HG03025 (cell line): ENCODE results near the gene TMEM151A.
A peak's percentile ranks its signal among the peaks of the same experiment; 100 is the strongest.
"Not testable (repeated sequence)": the region's sequence is repeated elsewhere in the genome, so short reads cannot be mapped to it uniquely, and the experiment has no call there.

Experiments used
- ATAC-seq: cut with Tn5 transposase; IDR thresholded peaks from one replicate; pipeline ENCODE4 v1.9.1; 2021; ENCODE audit warnings: mild to moderate bottlenecking, moderate library complexity; ENCODE audit not compliant: unreplicated experiment, low FRiP score

The TMEM151A gene

DNA sequence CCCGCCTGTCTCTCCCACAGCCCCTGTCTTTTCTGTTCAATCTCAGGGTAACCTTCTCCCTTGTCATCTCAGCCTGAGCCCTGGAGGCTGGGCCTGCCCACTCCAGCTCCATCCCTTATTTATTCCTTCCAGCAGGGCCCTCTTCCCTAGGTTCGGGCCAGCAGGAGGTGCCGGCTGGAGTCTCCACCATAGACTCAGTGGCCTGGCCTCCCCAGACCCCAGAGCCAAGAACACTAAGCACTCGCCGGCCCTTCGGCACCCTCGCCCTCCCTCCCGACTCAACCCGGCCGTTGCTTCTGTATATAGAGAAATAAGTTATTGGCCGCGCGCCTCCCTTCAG, 24.7 kb upstream of the TMEM151A start:
- no peak for ATAC-seq

DNA sequence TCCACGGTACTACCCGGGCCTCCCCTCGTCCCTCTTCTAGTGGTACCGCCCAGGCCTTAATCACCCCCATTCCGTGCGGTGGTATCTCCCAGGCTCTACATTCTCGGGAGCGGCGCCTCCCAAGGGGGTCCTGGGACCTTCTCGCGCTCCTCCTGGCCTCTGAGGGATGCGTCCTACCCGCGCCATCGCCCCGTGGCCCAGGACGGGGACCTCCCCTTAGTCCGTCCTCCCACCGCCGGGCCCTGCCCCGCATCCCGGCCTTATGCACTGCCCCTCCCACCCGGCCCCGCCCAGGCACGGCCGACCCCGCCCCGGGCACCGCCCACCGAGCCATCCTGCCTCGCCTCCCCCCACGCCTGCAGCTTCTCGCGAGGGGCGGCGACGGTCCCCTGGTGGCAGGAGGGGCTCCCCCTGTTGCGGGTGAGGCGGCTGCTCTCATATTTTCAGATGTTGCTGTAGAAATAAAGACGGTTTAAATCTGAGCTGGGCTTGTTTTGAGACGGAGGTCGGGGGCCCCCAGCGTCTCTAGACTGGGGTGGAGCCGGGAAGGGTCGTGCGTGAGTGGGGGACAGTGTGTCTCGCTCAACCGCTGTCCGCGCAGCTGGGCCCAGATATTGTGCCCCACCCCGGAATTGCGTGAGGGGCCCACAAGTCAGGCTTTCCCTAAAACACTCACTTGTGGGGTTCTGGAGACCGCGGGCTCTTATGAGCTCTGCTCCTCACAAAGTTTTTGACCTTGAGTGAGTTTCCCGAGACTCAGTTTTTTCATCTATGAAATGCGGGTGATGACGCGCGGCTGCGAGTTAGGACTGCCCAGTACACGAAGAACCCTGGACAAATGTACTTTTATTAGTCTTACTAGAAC, 24.1 kb upstream of the TMEM151A start:
- ATAC-seq, result peak; percentile 35

DNA sequence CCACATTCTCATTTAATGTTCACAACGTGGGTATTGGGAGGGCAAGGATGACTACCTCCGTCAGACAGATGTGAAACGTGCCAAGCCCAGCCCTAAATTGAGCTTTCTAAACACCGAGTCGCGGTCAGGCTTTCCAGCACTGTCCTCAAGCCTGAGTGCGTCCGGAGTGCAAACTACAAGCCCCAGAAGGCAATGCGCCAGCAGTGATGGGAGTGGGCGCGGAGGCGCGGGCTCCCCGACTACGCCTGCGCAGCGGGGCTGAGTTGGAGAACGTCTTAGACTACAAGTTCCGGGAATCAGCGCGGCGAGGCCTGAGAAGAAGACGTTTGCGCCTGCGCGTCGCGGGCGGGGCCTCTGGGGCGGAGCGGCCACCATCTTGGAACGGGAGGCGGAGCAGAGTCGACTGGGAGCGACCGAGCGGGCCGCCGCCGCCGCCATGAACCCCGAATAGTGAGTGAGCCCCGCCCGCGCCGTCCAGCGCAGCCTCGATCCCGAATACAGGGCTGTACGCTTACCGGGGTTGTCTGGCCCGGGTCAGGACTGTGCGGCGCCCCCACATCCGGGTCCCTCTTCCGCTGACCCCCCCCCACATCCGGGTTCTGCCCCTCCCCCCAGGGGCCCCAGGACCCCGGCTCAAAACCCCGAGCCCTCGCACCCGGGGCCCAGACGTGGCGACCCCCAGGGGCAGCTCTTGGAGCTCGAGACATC, 23.3 kb upstream of the TMEM151A start, which contains the start of gene RAB1B:
Gene RAB1B, plus strand, starts transcription at position 396 of the 708 bp plus-strand sequence. Its CDS starts 41 bp downstream, at position 437.
- ATAC-seq, result peak; percentile 65

DNA sequence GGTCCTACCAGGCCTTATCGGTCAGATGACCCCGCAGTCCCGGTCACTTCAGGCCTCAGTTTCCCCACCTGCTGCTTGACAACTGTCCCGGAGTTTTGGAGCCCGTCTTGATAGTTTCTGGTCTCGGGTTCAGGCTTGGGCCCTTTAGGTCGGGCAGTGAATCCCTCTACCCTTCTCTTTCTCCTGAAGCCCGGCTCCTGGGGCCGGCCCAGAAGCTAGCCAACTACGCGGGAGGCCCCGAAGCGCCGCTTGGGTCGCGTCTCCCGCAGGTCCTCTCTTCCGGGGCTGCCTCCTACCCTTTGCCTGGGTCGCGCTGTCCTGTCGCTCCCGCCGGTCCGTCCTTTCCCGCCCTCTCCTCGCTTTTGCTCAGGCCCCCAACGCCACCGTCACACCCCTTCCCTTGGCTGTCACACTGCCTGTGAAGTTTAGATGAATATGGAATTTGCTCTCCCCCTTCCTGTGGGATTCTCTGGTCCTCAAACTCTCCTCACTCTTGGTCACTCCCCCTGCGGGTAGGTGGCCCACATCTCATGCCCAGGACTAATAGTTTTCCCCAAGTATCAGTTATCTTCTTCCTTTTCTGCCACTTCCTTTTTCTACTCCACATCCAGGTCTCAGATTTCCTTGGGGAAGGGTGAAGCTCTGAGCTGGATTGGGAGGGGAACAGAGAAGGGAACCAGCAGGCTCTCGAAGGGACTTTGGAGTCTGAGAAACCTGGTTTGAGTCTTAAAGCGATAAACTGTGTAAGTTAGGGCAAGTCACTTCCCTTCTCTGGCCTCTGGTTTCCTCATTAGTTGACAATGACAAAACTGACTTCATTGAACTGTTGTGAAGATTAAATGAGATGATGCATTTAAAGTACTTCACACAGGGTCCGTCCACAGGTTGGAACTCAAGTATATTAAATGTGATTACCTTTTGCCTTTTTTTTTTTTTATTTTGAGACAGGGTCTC, 22.5 kb upstream of the TMEM151A start:
- ATAC-seq, result no peak

DNA sequence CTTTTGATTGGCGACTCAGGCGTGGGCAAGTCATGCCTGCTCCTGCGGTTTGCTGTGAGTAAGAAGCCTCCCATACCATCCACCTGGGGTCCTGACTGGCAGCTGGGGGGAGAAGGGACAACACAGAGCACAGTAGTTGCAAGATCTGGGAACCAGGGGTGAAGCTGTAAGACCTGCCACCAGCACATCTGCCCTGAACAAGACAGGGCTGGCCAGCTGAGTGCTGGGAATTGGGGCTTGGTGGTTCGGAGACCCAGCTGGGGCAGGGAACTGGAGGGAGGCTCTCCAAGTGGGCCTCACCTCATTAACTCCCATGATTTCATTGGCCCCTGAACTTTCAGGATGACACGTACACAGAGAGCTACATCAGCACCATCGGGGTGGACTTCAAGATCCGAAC, 19.9 kb upstream of the TMEM151A start:
- no peak for ATAC-seq

DNA sequence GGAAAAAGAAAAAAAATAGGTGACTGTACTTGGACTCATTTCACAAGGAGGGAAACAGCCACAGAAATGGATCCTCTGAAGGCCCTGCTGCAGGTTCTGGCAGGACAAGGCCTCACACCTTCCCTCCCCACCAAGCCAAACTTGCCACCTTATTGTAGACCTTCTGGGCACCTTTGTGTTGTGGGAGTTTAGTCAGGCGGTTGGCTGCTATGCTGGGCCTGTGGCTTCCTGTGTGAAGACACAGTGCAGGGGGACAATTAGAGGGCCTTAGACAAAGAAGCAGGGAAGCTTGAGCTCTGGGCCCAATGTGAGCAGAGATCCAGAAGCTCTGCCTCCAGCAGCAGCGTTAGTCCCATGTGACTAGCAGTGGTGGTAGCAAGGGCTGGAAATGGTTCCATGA, 19.1 kb upstream of the TMEM151A start:
- no peak for ATAC-seq

DNA sequence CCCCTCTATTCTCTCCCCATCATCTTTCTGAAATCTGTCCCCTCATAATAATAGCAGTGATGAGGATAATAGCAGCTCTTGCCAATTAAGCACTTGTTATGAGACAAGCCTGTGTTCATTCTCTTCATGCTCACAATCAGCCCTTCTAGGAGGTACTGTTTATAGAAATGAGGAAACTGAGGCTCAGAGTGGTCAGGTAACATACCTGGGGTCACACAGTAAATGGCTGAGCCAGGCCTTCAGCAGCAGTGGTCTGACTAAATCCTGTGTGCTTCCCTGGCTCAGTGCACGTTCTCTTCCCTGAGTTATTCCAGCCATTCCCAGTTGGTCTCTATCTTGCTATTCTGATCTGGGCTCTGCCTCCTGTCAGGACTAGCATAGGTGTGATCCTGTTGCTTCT, 17.5 kb upstream of the TMEM151A start:
- ATAC-seq, result no peak

DNA sequence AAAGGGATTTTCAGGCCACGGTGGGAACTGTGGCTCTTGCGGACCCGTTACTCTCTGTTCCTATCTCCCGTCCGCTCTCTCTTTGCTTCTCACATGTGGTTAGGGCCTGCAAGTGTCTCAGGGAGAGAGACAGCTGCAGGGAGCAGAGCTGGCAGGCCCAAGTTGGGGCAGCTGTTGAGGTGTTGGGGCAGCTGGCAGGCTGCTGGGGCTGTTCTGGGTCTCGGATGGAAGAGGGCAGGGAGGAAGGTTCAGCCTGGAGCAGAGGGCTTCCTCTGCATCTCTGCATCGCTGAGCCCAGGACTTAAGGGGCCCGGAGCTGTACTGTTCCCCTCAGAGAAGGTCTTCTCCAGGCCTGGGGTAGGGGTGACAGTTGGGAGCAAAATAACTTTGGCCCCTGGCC, 16.3 kb upstream of the TMEM151A start:
- ATAC-seq, result no peak

DNA sequence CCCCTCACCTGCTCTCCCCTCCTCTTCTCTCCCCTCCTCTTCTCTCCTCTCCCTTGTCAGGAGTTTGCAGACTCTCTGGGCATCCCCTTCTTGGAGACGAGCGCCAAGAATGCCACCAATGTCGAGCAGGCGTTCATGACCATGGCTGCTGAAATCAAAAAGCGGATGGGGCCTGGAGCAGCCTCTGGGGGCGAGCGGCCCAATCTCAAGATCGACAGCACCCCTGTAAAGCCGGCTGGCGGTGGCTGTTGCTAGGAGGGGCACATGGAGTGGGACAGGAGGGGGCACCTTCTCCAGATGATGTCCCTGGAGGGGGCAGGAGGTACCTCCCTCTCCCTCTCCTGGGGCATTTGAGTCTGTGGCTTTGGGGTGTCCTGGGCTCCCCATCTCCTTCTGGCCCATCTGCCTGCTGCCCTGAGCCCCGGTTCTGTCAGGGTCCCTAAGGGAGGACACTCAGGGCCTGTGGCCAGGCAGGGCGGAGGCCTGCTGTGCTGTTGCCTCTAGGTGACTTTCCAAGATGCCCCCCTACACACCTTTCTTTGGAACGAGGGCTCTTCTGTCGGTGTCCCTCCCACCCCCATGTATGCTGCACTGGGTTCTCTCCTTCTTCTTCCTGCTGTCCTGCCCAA, 15.6 kb upstream of the TMEM151A start:
- no peak for ATAC-seq

DNA sequence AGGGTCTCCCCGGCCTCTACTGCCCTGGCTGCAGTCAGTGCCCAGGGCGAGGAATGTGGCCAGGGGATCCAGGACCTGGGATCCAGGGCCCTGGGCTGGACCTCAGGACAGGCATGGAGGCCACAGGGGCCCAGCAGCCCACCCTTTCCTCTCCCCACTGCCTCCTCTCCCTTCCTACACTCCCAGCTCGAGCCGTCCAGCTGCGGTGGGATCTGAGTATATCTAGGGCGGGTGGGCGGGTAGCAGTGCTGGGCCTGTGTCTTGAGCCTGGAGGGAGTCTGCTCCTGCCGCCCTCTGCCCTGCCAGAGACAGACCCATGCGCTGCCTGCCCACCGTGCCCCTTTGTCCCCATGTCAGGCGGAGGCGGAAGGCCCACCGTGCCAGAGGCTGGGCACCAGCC, 15.1 kb upstream of the TMEM151A start:
- ATAC-seq, result not testable (repeated sequence)

DNA sequence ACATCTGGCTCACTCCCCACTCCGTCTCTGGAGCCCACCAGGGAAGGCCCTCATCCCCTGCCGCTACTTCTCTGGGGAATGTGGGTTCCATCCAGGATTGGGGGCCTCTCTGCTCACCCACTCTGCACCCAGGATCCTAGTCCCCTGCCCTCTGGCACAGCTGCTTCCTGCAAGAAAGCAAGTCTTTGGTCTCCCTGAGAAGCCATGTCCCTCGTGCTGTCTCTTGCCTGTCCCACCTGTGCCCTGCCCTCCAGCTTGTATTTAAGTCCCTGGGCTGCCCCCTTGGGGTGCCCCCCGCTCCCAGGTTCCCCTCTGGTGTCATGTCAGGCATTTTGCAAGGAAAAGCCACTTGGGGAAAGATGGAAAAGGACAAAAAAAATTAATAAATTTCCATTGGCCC, 14.6 kb upstream of the TMEM151A start:
- not testable (repeated sequence) for ATAC-seq

DNA sequence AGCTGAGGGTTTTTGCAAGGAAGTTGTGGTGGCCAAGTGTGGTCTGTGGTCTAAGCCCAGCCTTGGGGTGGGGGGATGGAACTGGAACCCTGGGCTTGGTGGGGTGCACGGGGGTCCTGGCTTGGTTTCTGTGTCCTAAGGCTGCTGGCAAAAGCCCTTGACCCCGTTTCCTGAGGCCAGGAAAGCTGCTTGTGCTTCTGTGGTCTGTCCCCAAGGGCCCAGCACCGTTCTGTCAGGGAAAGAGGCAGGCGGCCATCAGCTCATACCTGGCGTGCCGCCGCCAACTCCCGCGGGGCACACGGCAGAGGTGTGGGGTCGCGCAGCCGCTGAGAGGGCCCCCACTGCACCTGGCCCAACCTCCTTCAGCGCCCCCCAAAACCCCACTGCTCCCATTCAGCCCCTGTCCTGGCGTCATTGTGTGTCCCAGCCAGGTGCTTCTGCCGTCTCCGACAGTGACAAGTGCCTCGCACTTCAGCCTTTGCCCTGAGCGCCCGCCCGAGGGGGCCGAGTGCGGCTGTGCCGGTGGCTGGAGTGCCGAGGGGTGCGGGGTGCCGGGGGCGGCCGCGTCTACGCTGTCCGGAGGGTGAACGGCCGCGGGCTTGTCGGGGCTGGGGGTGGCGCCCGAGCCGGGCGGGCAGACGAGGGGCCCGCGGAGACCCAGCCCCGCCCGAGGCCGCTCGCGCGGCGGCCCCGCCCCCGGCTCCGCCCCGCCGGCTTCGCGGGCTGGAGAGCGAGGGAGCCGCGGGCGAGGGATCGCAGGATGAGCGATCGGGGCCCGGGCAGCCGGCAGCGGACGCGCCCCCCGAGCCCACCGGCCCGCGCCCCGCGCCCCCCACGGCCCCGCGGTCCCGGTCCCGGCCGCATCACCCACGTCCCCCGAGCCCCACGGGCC, 14.0 kb upstream of the TMEM151A start, which contains the start of gene CNIH2:
Gene CNIH2, plus strand, starts transcription at position 705 of the 892 bp plus-strand sequence. CDS start 282 bp downstream, outside the sequence.
- no peak for ATAC-seq

DNA sequence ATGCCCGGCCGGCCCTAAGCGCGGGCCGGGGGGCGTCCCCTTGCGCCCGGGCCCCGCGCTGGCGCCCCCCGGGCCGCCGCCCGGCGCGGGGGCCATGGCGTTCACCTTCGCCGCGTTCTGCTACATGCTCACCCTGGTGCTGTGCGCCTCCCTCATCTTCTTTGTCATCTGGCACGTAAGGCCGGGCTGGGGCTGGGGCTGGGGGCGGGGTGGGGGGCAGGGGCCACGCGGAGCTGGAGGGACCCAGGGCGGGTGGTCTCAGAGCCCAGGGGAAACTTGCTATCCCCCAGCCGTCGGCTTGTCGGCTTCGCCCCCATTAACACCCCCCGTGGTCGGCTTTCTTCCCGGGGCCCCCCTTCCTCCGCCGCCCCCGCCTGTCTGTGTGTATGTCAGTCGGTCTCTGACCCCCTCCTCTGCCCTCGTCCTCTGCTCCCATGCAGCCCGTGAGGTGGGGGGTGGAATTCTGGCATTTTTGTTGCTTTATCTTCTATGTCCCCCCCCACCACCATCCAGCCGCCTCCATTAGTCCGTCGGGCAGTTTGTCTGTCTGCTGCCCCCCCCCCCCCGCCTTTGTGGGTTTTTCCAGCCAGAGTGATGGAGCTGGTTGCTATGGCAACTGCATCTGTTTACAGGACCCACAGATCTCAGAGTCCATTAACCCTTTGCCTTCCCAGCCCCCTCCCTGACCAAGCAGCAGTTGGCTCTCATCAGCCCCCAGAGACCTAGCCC, 13.2 kb upstream of the TMEM151A start:
- ATAC-seq, result no peak

DNA sequence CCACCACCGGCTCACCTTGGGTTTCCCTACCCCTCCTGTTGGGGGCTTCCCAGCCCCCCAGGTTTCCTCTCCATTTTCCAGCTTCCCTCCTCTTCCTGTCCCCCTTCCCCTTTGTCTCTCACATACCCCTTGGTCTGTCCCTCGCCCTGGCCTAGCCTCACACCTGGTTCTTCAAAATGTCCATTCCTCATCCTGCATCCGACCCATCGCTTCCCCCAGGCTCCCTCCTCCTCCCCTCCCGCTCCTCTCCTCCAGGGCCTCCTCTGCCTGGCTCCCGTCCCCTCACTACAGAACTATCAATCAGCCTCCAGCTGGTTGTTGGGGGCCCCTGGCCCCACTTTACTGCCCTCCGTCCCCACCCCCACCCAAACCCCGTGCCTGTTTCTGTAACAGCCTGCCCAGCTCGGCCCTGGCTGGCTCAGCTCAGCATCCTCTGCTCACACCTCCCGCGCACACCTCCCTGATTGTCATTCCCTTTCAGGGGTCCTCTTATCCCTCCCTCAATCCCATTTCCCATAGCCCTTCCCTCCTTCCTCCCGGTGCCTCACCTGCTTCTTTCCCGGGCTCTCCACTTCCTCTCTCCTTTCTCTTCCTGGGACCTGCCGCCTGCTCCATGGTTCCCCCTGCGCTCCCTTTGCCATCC, 12.5 kb upstream of the TMEM151A start:
- no peak for ATAC-seq

DNA sequence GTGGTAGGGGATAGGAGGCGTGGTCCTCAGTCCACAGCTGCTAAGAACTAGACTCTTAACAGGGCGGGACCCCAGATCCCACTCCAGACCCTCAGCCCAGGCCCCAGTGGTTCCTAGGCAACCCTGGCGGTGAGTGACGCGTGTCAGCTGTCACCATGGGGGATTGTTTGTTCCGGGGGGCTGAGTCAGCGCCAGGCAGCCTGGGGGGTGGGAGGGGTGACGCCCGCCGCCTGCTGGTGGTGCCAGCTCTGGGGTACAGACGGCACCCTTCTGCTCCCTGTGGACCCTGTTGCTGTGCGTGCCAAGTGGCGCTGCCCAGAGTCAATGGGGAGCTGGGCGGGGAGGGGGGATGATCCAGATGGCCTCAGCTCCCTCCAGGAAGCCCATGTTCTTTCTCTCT, 11.3 kb upstream of the TMEM151A start:
- no peak for ATAC-seq

DNA sequence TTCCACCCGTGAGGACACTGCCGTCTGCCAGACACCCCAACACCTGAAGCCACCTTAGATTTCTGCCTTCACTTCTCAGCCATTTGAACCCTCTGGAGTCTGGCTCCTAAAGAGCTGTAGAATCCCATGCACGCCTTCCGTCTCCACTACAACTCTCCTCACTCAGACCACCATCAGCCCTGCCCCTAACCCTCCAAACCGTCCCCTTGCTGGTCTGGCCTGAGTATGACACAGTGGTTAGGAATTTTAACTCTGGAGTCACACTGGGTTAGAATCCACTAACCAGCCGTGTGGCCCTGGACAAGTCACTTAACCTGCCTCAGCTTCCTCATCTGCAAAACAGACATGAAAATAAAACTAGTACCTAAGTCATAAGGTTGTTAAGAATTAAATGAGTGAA, 10.7 kb upstream of the TMEM151A start:
- ATAC-seq, result no peak

DNA sequence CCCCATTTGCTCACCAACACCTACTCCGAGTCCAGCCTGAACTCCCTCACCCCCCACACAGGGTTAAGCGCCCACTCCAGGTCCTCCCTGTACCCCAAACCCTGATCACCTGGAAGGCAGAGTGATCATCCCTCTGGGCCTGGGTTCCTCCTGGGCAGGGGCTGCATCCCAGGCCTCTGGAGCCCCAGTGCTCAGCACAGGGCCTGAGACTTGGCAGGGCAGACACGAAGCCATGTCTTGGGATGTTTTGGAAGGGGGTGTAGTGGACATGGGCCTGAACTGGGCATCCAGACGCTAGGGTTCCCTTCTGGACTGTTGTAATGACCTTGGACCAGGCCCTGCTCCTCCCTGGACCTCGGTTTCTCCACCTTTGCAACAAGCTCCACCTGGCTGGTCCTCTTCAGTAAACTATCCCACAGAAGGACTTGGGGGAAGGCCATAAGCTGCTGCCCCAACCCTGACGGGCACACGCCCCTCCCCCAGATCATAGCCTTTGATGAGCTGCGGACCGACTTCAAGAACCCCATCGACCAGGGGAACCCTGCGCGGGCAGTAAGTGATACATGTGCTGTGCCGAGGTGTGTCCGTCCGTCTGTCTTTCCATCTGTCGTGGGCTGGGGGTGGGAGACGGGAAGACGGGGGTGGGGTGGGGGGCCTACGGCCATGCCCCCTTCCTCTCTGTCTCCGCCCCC, 9.8 kb upstream of the TMEM151A start:
- no peak for ATAC-seq
